PC-3 (cell line): ENCODE results near the gene MANF. TPM values are rescaled to one million over a fixed set of nuclear protein-coding genes. Genes with fewer than 3 reads are reported as not detected.

Experiments
- ATAC-seq: fragments of 200-7000 bp; cut with Tn5 transposase; 2 replicates; pipeline ENCODE4 v1.9.1; 2020; ENCODE audit warnings: mild to moderate bottlenecking, moderate library complexity
- BruUV-seq: library from RNA; stranded (reverse); fragments of 400-500 nt; replicated peaks from 2 replicates; lab custom pipeline; 2021; lab: Mats Ljungman, UMichigan
- CTCF ChIA-PET: fragments of 300-600 bp; sonication (Branson Sonifier 250); formaldehyde crosslinking; loops from one replicate; lab custom pipeline; 2022; ENCODE audit warnings: antibody characterized with exemption; lab: Charles Lee
- POLR2A ChIA-PET: fragments of 300-600 bp; sonication (Branson Sonifier 250); formaldehyde crosslinking; loops from one replicate; lab custom pipeline; 2022; ENCODE audit warnings: antibody characterized with exemption; ENCODE audit not compliant: unreplicated experiment; lab: Charles Lee
- DNase-seq: peaks from one replicate; pipeline ENCODE4 v3.0.0-alpha.2; 2015
- H2AFZ ChIP-seq: fragments of 300-600 bp; sonication (generic); 2 replicates; pipeline ENCODE4 v1.6.0; 2016; ENCODE audit warnings: antibody characterized with exemption, low read length
- H3F3A ChIP-seq: fragments of 300-600 bp; sonication (generic); one replicate; pipeline ENCODE4 v1.6.0; 2017; ENCODE audit warnings: antibody characterized with exemption, low read length, control low read depth, mild to moderate bottlenecking; ENCODE audit not compliant: unreplicated experiment
- H3K27ac ChIP-seq: fragments of 300-600 bp; sonication (generic); 2 replicates; pipeline ENCODE4 v1.5.1; 2016; ENCODE audit warnings: mild to moderate bottlenecking, low read length
- H3K27me3 ChIP-seq: fragments of 300-600 bp; sonication (generic); 2 replicates; pipeline ENCODE4 v1.6.1; 2016; ENCODE audit warnings: low read length, mixed read lengths
- H3K36me3 ChIP-seq: fragments of 300-600 bp; sonication (generic); 2 replicates; pipeline ENCODE4 v1.6.1; 2016; ENCODE audit warnings: low read depth, mixed run types, low read length, mixed read lengths
- H3K4me1 ChIP-seq: fragments of 300-600 bp; sonication (generic); 2 replicates; pipeline ENCODE4 v1.5.1; 2016; ENCODE audit warnings: low read length; ENCODE audit not compliant: insufficient read depth
- H3K4me2 ChIP-seq: fragments of 300-600 bp; sonication (generic); 2 replicates; pipeline ENCODE4 v1.6.0; 2016; ENCODE audit warnings: low read length
- H3K4me3 ChIP-seq: fragments of 300-600 bp; sonication (generic); 2 replicates; pipeline ENCODE4 v1.5.1; 2016; ENCODE audit warnings: mild to moderate bottlenecking, low read length, mixed read lengths
- H3K79me2 ChIP-seq: fragments of 300-600 bp; sonication (generic); 2 replicates; pipeline ENCODE4 v1.6.1; 2017; ENCODE audit warnings: low read length, mixed read lengths
- H3K9ac ChIP-seq: fragments of 300-600 bp; sonication (generic); 2 replicates; pipeline ENCODE4 v1.6.0; 2016; ENCODE audit warnings: mild to moderate bottlenecking, low read length
- H3K9me2 ChIP-seq: fragments of 300-600 bp; sonication (generic); replicated peaks from 2 replicates; pipeline ENCODE4 v1.6.1; 2016; ENCODE audit warnings: mixed run types, low read length, mixed read lengths
- H3K9me3 ChIP-seq: fragments of 300-600 bp; sonication (generic); 2 replicates; pipeline ENCODE4 v1.6.1; 2016; ENCODE audit warnings: low read length, mixed read lengths
- H4K20me1 ChIP-seq: fragments of 300-600 bp; sonication (generic); 2 replicates; pipeline ENCODE4 v1.6.1; 2016; ENCODE audit warnings: low read length, mixed read lengths
- EZH2 ChIP-seq: fragments of 300-600 bp; sonication (generic); IDR thresholded peaks from one replicate; pipeline ENCODE4 v1.6.1; 2017; ENCODE audit warnings: antibody characterized with exemption, mild to moderate bottlenecking, low read length; ENCODE audit not compliant: unreplicated experiment
- EZH2phosphoT487 ChIP-seq: fragments of 300-600 bp; sonication (generic); IDR thresholded peaks from 2 replicates; pipeline ENCODE4 v1.6.1; 2018; ENCODE audit warnings: mild to moderate bottlenecking, antibody characterized with exemption, low read length, borderline replicate concordance
- intact Hi-C: fragments of 100-400 bp; cut with micrococcal nuclease; formaldehyde crosslinking; loops from 2 replicates; pipeline ENCODE4 v1.9.0; 2023
- total RNA-seq: library from RNA; depleted of rRNA; stranded (reverse); fragments of >200 nt; gene quantifications from 2 replicates; pipeline ENCODE4 v1.2.3, GENCODE V29; 2014
- TF ChIP-seq, protein P1 (sequence below): fragments of 300-600 bp; sonication (generic); conservative IDR thresholded peaks from 2 replicates; pipeline ENCODE4 v1.5.1; 2017; ENCODE audit warnings: antibody characterized with exemption, low read depth, mild to moderate bottlenecking, low read length

Gene MANF
- total RNA-seq, 1 experiment from 2014 or later, result 200 TPM

DNA sequence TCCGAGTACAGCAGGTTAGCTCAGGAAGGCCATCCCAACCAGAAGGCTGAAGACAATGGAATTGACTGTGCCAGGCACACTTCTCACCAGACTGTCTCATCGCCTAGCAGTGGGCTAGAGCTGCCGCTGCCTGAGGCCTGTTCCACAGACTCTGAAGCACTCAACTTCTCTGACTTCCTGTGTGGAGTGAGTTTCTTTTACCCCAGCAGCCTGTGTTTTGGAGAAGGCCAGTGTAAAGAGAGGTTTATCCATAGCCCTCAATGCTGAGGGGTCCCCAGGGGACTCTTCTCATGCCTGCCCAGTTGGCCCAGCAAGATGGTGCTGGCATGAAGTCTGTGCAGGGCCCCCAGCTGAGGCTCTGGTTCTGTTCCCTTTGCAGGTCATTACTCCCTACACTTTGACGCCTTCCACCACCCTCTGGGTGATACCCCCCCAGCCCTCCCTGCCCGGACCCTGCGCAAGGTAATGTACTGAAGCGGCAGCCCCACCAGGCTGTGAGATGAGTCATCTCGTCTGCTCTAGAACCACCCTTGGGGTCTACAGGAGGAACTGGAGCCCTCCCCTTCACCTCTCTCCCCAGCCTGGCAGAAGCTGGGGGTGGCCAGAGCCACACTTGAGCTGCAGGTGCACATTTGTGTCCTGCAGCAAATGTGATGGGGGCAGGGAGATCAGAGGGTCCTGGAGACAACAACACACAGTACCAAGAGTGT, 5.2 kb upstream of the MANF start:
- H3K27me3 ChIP-seq, result no peaks in the 10 kb centered on the region
- no peak overlapping the region for H3K27ac ChIP-seq
- H2AFZ ChIP-seq, result no peak overlapping the region
- no peak overlapping the region for H3K4me3 ChIP-seq
- H3K9me2 ChIP-seq, result no peaks in the 10 kb centered on the region
- POLR2A ChIA-PET, result no interaction called here
- BruUV-seq, result no TSS peak
- no peak overlapping the region for H3K9ac ChIP-seq
- no peaks in the 10 kb centered on the region for H3K36me3 ChIP-seq
- TF ChIP-seq EZH2phosphoT487, result no peak
- TF ChIP-seq, protein P1, sequence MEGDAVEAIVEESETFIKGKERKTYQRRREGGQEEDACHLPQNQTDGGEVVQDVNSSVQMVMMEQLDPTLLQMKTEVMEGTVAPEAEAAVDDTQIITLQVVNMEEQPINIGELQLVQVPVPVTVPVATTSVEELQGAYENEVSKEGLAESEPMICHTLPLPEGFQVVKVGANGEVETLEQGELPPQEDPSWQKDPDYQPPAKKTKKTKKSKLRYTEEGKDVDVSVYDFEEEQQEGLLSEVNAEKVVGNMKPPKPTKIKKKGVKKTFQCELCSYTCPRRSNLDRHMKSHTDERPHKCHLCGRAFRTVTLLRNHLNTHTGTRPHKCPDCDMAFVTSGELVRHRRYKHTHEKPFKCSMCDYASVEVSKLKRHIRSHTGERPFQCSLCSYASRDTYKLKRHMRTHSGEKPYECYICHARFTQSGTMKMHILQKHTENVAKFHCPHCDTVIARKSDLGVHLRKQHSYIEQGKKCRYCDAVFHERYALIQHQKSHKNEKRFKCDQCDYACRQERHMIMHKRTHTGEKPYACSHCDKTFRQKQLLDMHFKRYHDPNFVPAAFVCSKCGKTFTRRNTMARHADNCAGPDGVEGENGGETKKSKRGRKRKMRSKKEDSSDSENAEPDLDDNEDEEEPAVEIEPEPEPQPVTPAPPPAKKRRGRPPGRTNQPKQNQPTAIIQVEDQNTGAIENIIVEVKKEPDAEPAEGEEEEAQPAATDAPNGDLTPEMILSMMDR, result no peak
- no peak for TF ChIP-seq EZH2
- intact Hi-C loops, result loop anchor here (10.0 kb wide), 1 partner anchor 295 kb away; the partner anchor contains the start of gene TEX264
- CTCF ChIA-PET, result interaction anchor here (1.0 kb wide), 1 partner anchor 279 kb away, joined by 3 read pairs; no protein-coding TSS in a partner anchor
- H3K4me1 ChIP-seq, result peaks cover 8% of the 10 kb centered on the region; the same call in 1 of the 2 replicates
- H4K20me1 ChIP-seq, result no peaks in the 10 kb centered on the region
- H3K9me3 ChIP-seq, result no peaks in the 10 kb centered on the region
- H3K4me2 ChIP-seq, result no peak overlapping the region
- no peak for ATAC-seq
- peaks cover 16% of the 10 kb centered on the region for H3K79me2 ChIP-seq
- no peaks in the 10 kb centered on the region for H3F3A ChIP-seq
- DNase-seq, result no peak

DNA sequence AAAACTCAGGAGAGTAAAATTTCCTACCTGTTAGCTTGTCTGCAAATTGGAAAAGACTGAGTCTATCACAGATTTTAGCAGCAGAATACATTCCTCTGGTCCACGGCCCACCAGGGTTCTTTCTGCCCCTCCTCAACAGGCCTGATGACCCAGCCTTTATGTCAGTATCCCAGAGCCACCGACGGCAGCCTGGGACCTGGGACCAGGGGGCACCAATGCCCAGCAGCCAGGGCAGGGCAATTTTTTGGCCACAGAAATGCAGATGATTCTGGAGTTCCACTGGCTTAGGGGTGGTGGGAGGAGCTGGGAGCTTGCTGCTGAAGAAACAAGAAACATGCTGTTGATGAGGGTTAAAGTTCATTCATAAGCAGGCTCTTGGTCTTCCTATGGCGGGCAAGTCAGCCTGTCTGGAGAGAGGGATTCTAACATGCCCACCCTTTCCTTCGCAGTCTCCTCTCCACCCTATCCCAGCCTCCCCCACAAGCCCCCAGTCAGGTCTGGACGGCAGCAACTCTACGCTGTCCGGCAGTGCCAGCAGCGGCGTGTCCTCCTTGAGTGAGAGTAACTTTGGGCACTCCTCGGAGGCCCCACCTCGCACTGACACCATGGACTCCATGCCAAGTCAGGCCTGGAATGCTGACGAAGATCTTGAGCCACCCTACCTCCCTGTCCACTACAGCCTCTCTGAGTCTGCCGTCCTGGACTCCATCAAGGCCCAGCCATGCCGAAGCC, 4.3 kb upstream of the MANF start:
- ChIA-PET POLR2A (no interaction called here), CTCF (interaction anchor here (1.0 kb wide), 1 partner anchor 280 kb away, joined by 3 read pairs; no protein-coding TSS in a partner anchor)
- BruUV-seq, result no TSS peak
- no peaks in the 10 kb centered on the region for H3K9me3 ChIP-seq
- intact Hi-C loops, result loop anchor here (10.0 kb wide), 1 partner anchor 294 kb away; the partner anchor contains the start of gene TEX264
- H3K9ac ChIP-seq, result no peak overlapping the region
- peaks cover 23% of the 10 kb centered on the region for H3K79me2 ChIP-seq
- H3K4me3 ChIP-seq, result no peak overlapping the region
- peaks cover under 1% of the 10 kb centered on the region; the same call in 1 of the 2 replicates for H3K36me3 ChIP-seq
- H3K27ac ChIP-seq, result no peak overlapping the region
- no peaks in the 10 kb centered on the region for H3F3A ChIP-seq
- H3K4me2 ChIP-seq, result no peak overlapping the region
- H3K27me3 ChIP-seq, result no peaks in the 10 kb centered on the region
- H4K20me1 ChIP-seq, result peaks cover under 1% of the 10 kb centered on the region
- ATAC-seq (no peak), DNase-seq (no peak)
- no peak overlapping the region for H2AFZ ChIP-seq
- H3K4me1 ChIP-seq, result peaks cover 8% of the 10 kb centered on the region; the same call in 1 of the 2 replicates
- no peaks in the 10 kb centered on the region for H3K9me2 ChIP-seq
- TF ChIP-seq EZH2, result no peak
- TF ChIP-seq, protein P1, result no peak
- no peak for TF ChIP-seq EZH2phosphoT487
